GM21390 (cell line): ENCODE data around the gene TNFRSF13B.

Source experiments
- ATAC-seq: cut with Tn5 transposase; IDR thresholded peaks from one replicate; pipeline ENCODE4 v1.9.1; 2021; ENCODE audit not compliant: unreplicated experiment

TNFRSF13B gene

DNA sequence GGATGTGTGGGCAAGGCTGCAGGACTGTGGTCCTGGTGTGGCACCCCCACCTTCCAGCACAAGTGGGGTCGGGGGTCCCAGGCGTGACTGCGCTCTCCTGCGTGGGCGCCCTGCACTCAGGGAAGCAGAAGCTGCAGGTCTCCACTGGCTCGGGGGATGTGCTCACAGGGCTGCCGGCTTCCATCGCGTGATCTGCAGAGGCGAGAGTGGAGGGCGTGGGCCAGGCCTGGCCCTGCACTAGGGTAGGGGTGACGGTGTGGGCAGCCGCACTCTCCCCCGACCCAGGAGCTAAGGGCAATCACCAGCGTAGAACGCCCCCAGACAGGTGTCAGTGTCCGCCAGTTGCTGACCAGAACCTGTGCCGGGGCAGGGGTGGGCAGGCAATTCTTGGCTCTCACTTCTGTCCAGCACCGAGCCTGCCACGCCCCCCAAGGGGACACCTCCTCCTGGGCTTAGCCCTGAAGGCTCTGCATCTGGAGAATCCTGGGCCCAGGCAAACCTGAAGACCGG is 32.3 kb downstream of the TNFRSF13B start:
- ATAC-seq, result no peak

DNA sequence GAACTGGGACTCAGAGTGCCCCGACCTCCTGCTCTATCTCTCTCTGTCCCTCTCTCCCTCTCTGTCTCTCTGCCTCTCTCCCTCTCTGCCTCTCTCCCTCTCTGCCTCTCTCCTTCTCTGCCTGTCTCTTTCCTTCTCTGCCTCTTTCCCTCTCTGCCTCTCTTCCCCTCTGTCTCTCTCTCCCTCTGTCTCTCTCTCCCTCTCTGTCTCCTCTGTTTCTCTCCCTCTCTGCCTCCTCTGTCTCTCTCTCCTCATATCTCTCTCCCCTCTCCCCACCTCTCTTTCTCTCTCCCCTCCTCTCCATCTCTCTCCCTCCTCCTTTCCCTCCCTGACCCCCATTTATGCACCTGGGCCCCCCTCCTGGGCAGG is 32.7 kb downstream of the TNFRSF13B start:
- no peak for ATAC-seq

DNA sequence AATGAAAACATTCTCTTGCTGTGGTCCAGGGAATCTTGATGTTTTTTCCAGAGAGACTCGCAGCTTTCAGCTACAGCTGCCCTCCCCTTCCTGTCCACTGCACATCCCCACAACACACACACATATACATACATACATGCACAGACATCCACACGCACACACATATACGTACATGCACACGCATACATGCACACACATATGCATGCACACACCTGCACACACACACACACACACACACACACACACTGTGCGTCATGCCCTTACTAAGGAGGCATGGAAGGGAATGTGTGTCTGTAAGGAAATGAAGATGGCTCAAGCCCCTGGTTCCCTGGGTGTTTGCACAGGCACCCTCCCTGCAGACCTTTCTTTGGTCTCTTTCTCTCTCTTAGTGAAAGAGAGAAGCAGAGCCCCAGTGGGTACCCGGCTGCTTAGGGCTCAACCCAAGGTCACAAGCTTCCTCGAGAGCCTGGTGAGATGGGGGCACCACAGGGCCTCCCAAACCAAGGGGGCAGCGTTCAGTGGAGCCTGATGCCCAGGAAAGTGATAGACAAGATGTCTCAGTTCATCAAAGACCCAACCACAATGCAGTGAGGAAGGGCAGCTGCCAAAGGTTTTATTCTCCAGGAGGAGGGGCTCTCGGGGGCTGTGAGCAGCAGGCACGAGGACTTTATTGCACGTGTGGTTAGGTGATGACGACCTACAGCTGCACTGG is 33.3 kb downstream of the TNFRSF13B start:
- ATAC-seq, result no peak

DNA sequence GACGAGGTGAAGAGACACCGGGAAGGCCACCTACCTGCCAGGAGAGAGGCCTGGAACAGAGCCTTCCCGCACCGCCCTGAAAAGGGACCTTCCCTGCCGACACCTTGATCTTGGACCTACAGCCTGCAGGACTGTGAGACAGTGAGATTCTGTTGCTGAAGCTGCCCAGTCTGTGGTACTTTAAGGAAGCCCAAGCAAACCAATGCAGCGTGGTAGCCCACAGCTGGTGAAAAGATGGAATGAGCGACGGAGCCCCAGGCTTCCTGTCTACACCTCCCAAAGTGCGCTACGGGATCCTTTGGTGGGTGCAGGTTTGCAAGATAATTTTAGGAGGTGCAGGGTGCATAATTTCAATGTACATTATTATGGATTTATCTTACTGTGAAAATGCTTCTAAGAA is 33.9 kb downstream of the TNFRSF13B start:
- ATAC-seq, result no peak

DNA sequence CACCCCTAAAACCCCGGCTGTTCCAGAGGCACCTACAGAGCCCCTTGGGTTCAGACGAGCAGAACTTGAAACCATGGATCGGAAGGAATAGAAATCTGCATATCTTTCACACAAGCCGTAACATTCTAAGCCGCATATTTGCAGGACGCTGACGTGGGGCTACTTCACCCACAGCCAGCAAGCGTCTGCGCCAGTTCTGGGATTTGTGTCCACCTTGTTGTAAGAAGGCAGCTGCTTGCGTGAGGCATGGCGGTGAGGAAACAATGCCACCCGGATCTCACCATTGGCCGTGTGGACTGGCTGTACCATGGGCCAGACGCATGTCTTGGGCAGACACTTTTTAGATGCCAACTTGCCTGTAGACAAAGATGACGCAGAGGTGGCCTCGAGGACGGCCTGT is 34.5 kb downstream of the TNFRSF13B start:
- no peak for ATAC-seq

DNA sequence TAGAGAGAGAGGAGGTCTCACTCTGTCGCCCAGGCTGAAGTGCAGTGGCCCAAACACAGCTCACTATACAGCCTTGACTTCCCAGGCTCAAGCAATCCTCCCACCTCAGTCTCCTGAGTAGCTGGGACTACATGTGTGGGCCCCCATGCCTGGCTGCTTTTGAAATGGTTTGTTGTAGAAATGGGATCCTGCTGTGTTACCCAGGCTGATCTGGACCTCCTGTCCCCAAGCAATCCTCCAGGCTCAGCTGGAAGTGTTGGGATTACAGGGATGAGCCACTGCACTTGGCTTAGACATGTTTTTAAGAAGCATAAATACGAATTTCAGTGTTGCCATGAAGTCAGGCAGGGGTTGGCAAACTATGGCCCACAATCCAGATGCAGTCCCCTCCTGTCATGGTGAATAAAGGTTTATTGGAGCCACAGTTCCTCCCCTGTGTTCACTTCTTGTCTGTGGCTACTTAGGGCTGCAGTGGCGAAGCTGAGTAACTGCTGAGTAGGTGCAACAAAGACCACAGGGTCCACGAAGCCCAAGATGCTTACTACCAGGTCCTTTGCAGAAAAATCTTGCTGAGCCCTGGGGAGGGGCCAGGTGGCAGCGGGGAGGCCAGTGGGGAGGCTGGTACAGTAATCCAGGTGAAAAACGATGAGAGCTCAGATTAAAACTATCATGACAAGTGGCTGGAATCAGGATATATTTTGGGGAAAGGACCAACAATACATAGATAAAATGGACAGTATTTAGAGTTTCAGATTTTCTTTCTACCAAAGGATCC is 35.2 kb downstream of the TNFRSF13B start:
- no peak for ATAC-seq

DNA sequence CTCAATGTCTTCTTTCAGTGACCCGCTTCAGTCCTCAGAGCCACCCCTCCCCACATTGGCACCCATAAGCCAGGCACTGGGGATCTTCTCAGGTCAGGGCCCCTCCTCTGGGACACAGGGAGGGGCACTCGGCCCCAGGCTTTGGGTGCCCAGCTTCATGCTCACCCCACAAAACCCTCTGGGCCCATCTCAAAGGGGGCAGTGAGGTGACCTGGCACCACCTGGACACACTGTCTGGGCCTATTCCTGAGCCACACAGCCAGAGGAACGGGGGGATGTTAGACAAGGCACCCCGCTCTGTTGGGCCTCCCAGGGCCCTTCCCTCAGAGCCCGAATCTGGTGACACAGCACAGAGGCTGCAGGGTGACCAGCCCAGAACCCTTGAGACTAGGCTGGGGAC is 36.1 kb downstream of the TNFRSF13B start:
- ATAC-seq, result no peak

DNA sequence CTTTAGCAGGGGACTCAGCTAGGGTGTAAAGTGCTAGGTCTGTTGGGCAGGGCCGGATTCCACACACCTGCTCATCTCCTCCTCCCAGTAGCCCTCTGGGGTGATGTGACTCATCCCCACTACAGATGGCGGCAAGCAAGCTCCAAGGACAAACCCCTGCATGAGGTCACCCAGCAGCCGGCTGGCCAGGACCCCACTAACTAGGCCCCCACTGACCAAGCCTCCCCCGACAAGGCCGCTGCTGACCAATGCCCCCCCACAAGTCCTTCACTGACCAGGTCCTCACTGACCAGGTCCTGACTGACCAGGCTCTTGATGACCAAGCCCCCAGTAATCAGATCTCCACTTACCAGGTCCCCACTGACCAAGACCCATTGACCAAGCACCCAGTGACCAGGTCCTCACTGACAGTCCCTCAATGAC is 36.7 kb downstream of the TNFRSF13B start:
- no peak for ATAC-seq

DNA sequence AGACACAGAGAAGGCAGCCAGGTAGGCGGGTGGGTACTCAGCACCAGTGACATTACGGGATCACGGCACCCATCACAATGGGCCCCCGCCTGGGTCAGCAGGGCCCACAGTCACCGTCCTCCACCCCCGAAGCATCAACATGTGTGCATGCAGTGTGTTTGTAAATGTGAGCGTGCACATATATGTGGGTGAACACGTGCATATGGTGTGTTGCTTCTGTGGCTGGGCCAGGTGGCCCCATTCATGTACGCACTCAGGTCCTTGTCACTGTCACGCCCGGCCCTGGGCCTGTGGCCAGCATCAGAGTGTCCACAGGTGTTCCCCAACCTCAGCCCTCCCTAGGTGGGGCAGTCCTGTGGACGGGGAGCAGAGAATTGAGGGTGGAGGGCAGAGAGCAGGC is 37.1 kb downstream of the TNFRSF13B start:
- no peak for ATAC-seq

DNA sequence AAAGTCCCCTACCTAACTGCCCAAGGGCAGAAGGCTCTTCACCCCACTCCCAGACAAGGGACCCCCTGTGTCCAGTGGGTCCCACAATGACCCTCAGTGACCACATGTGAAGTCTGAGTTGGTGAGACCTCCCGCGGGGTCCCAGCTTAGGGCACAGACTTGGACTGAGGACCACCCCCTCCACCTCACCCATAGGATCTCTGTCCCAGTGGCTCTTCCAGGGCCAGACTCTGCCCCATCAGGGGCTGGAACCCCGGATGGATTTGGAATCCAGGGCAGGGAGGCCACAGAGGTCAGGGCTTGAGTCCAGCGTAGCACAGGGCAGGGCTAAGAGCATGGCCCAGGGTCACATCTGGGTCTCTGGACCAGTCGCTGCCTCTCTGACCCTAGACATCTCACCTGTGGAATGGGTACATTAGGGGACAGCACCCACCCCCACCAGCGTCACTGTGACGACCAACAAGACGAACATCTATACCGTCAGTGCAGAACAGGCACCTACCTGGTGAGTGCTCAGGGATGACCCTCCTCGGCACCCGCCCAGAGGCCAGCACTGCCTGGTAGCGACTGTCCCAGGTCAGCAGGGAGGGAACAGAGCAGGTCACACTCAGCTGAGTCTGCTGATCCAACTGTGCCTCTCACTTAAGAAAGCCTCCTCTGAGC is 37.7 kb downstream of the TNFRSF13B start:
- ATAC-seq, result no peak

DNA sequence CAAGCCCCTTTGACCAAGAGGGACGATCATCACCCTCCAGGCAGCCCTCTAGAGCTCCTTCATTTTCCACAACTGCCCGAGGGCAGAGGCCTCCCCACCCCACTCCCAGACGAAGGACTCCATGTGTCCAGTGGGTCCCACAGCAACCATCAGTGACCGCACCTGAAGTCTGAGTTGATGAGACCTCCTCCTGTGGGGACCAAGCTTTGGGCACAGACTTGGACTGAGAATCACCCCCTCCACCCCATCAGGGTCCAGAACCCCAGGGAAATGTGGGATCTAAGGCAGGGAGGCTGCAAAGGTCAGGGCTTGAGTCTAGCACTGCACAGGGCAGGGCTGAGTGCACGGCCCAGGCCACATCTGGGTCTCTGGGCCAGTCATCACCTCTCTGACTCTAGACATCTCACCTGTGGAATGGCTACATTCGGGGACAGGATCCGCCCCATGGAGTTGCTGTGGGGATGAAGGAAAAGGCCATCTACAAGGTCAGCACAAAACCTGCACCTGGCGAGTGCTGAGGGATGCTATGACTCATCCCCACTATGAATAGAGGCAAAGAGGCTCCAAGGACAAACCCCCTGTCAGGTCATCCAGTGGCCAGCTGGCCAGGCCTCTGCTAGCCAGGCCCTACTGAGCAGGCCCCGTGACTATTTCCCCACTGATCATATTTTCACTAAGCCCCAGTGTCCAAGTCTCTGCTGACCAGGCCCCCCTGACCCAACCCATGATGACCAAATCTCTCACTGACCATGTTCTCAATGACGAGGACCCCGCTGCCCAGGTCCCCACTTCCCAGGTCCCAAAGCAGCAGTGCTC is 38.4 kb downstream of the TNFRSF13B start:
- no peak for ATAC-seq

DNA sequence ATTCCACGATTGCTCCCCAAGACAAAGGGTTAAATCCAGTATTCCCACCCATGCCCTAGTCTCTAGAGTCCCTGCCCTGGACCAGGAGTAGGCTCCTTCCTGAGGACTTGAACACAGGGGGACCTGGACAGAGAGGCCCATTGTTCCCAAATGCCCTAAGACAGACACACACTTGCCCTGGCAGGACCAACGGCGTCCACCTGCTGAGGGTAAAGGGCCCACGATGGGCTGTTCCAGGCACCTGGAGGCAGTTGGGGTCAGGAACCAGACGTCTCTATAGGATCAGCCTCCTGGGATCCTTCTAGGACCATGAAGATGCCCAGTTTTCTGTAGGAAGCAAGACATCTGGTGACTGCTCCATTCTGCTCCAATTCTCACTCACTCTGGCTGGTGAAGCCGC is 39.3 kb downstream of the TNFRSF13B start:
- no peak for ATAC-seq

DNA sequence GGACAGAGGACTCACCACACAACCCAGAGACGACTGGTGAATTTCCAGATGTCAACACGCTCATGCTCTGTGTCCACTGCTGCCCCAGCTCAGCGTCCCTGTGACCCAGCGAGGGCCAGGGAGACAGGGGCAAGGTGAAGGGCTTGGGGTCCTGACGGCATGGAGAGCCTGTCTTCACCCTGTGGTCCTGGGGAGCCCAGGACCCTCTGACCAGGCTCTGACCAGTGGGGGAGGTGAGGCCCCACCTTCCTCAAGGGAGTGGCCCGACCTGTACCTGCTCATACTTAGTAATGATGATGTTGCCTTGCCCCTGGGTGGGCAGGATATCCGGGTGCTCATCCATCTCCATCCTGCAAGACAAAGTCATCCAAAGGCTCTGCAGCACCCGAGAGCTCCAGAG is 39.8 kb downstream of the TNFRSF13B start:
- ATAC-seq, result no peak

DNA sequence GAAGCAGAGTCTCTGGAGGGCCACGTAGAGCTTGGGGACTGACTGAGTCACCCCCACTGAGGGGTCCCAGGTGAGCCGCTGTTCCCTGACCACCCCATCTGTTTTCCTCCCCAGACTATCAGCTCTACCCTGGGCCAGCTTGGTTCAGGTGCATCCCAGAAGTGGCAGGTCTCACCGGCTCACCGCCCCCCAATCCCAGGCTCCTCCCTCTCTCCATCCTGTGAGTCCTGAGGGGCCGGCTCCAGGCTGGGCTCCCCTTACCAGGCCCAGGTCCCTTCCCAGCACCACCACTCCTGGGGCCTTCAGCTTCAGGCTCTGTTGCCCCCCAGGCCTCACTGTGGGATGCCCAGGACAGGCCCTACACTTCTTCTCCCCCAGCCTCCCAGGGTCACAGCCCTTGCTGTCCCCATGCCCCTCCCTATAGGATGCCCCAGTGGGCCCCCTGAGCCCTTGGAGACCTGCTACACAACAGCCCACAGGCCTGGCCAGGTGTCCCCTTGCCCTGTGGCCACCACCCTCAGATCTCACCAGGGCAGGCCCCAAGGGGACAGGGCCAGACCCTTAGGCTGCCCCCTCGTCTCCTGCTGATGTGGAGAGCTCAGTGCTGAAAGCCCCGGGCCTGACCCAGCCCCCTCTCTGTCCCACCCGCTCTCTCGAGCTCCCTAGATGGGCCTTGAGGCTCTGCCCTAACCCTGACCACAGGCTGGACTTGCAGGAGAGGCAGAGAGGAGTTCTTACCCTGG is 40.4 kb downstream of the TNFRSF13B start:
- ATAC-seq, result no peak

DNA sequence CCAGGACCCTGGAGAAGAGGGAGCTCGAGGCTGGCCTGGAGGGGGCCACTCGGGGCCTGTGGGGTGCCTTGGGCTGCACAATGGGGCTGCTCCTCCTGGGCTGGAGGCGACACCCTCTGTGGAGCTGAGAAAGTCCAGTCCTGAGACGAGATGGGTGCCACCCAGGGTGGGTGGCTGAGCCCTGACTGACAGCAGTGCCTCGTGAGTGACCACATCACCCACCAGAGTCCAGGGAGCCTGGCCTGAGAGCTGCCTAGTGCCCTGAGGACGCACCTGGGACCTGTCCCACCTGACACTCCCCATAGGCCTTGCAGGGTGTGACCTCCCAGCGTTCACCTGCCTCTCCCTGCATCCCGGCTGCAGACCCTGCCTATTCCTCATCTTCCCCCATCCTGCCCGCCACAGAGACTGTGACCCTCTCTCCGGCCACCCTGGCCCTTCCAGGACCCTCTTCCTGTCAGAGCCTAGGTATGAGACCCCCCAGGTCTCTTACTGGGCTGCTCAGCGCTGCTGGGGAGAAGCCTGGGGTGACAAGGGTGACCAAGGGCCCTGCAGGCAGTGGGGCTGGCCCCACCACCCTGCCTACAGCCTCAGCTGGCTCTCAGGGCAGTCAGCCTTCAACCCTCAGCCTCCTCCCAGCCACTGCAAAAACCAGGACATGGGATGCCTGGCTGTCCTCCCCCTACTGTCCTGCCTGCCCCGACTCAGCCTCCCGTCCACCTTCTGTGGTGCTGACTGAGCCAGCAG is 41.2 kb downstream of the TNFRSF13B start:
- no peak for ATAC-seq

DNA sequence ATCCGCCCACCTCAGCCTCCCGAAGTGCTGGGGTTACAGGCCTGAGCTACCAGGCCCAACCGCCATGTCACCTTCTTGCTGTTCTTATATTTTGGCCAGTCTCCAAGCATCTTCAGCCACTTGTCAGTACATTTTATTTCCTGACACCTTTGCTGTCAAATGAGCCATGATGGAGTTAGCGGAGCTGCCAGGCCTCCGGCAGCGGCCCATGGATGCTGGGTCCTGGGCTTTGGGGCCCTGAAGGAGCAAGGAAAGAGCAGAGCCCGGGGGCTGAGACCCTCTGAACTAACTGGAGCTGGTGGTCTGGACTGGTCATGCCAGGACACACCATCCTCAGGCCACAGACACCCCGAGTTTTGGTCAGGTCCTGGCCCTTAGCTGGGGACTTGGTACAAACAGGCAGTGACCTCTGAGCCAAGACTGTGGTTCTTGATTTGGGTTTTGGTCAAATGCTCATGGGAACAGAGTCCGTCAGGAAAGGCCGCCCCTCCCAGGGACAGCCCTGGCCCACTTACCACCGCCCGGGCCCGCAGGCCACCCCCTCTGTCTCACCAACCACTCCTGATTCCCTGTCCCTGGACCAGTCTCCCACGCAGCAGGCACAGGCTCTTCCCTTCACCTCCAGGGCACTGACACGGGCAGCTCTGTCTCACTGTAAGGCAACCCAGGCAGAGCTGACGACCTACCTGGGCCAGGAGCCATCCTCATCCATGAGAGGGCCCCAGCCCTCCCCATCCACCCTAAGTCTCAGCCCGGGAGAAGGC is 42.0 kb downstream of the TNFRSF13B start:
- ATAC-seq, result no peak

DNA sequence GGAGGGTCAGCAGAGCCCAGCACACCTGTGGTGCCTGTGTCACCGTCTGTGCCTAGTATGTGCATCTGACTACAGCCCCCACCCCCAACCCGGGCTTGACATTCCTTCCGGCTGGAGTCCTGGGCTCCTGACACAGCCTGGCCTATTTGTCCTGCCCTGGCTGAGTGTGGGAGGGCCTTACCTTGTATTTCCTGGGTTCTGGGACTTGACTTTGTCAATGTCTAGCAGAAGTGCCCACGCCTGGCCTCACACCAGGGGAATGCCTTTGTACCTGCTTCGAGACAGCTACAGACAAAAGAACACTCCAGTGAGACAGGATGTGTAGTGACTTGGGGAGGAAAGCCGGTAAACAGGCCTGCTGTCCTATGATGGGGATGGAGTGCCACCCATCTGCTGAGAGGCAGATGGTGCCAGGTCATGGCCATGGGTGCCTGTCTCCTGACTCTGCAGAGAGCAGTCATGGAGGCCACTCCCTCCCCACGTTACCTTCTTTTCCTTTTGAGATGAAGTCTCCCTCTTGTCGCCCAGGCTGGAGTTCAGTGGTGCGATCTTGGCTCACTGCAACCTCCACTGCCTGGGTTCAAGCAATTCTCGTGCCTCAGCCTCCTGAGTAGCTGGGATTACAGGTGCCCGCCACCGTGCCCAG is 42.8 kb downstream of the TNFRSF13B start:
- ATAC-seq, result no peak

DNA sequence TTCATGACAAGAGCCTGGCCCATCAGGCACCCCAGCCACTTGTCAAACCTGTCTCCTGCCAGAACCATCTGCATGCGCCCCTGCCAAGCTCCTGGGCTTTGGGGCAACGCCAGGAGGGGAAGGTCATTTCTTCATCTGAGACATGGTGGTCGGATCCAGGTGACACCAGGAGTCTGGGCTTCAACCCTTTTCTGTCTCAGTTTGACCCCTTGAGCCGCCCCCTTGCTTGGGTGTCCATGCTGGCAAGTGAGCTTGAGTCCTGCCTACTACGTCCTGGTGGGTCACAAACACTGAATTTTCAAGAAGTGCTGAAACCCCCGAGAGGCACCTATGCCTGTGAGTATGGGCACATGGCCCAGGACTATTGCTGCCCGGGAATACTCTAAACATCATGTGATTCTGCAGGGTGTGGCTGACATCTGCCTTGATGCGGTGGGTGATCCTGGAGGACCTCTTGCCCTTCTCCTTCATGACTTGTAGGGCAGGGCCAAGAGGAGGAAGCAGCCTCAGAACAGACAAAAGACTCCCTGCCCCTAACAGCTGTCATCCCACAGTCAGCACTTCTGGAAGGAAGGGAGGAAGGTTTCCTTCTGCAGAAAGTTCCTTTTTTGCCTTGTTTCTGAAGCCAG is 43.4 kb downstream of the TNFRSF13B start:
- ATAC-seq, result no peak
